GM23338 (cell line): ENCODE measurements around the gene OTUD1.

Experiments
- CTCF ChIP-seq, 2 experiments: fragments of 200-600 bp in 1 of 2; sonication (generic) in 1 of 2; conservative IDR thresholded peaks; 2 replicates each; pipeline versions ENCODE4 v1.5.1 to v1.6.1; 2016 to 2017; ENCODE audit warnings: antibody characterized with exemption in 2 of 2, low read depth in 2 of 2, mild to moderate bottlenecking in 2 of 2, moderate library complexity in 1 of 2
- ETS1 ChIP-seq: IDR thresholded peaks from 2 replicates; pipeline ENCODE4 v1.6.1; 2016; ENCODE audit warnings: antibody characterized with exemption
- NANOG ChIP-seq: IDR thresholded peaks from 2 replicates; pipeline ENCODE4 v1.6.1; 2016; ENCODE audit warnings: antibody characterized with exemption, borderline replicate concordance
- POLR2AphosphoS5 ChIP-seq: IDR thresholded peaks from 2 replicates; pipeline ENCODE4 v1.6.1; 2016; ENCODE audit warnings: antibody characterized with exemption, low read depth
- TF ChIP-seq, protein P1 (sequence below): IDR thresholded peaks from one replicate; pipeline ENCODE4 v1.6.1; 2018; ENCODE audit warnings: antibody characterized with exemption; ENCODE audit not compliant: unreplicated experiment

DNA sequence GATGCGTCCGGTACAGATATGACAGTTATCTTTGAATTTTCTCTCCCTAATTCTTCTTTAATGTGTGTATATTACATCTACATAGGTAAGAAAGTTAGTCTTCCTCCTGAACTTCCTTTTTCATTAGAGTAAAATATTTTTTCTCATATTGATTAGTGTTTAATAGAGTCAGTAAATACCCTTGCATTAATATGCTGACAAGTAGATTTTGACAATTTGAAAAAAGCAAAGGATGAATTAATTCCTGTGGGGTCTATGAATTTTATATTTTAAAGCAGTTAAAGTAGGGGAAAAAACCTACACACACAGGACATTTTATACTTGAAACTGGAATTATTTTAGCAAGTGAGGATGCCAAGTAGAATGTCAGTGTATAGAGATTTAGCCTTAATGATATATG is 9.4 kb downstream of the OTUD1 start:
- TF ChIP-seq CTCF (conservative IDR thresholded peaks at IDR 0.05; ENCODE audit: low read depth in 2 of 2) (no peak), NANOG (no peak), POLR2AphosphoS5 (no peak), ETS1 (no peak)
- TF ChIP-seq, protein P1, sequence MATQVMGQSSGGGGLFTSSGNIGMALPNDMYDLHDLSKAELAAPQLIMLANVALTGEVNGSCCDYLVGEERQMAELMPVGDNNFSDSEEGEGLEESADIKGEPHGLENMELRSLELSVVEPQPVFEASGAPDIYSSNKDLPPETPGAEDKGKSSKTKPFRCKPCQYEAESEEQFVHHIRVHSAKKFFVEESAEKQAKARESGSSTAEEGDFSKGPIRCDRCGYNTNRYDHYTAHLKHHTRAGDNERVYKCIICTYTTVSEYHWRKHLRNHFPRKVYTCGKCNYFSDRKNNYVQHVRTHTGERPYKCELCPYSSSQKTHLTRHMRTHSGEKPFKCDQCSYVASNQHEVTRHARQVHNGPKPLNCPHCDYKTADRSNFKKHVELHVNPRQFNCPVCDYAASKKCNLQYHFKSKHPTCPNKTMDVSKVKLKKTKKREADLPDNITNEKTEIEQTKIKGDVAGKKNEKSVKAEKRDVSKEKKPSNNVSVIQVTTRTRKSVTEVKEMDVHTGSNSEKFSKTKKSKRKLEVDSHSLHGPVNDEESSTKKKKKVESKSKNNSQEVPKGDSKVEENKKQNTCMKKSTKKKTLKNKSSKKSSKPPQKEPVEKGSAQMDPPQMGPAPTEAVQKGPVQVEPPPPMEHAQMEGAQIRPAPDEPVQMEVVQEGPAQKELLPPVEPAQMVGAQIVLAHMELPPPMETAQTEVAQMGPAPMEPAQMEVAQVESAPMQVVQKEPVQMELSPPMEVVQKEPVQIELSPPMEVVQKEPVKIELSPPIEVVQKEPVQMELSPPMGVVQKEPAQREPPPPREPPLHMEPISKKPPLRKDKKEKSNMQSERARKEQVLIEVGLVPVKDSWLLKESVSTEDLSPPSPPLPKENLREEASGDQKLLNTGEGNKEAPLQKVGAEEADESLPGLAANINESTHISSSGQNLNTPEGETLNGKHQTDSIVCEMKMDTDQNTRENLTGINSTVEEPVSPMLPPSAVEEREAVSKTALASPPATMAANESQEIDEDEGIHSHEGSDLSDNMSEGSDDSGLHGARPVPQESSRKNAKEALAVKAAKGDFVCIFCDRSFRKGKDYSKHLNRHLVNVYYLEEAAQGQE: no peak
